ENCODE data around the gene EIF4EBP3. TPM values are rescaled to one million over a fixed set of nuclear protein-coding genes. Genes with fewer than 3 reads are reported as not detected.

EIF4EBP3 gene
- polyA plus RNA-seq, 1 donor: 14.7 TPM

GRCh38 chr5:140544986-140545385, 2.5 kb upstream of the EIF4EBP3 start:
- Histone ChIP-seq H3K36me3 (ENCODE audit: control insufficient read depth, insufficient read depth, low read length) (peaks cover 45% of the 10 kb centered on the region), H3K9me3 (ENCODE audit: control insufficient read depth, low read depth, low read length) (no peaks in the 10 kb centered on the region)
- WGBS (ENCODE audit: insufficient coverage, low lambda C conversion rate): no CpG with 5 or more reads among the region's 7 CpGs

GRCh38 chr5:140545606-140546005, 1.9 kb upstream of the EIF4EBP3 start:
- WGBS (ENCODE audit: insufficient coverage, low lambda C conversion rate): no CpG with 5 or more reads among the region's 10 CpGs
- Histone ChIP-seq H3K4me3 (ENCODE audit: low read length) (no peak overlapping the region), H3K27me3 (ENCODE audit: control insufficient read depth, insufficient read depth, low read length) (no peaks in the 10 kb centered on the region), H3K4me1 (ENCODE audit: control insufficient read depth, insufficient read depth, low read length) (peaks cover 42% of the 10 kb centered on the region), H3K27ac (ENCODE audit: low read length) (no peak overlapping the region), H3K36me3 (ENCODE audit: control insufficient read depth, insufficient read depth, low read length) (peaks cover 45% of the 10 kb centered on the region), H3K9me3 (ENCODE audit: control insufficient read depth, low read depth, low read length) (no peaks in the 10 kb centered on the region)
- no peak for DNase-seq

More at GRCh38 chr5:140544986-140545385, 2.5 kb upstream of the EIF4EBP3 start:
- DNase-seq: no peak
- Histone ChIP-seq H3K27ac (ENCODE audit: low read length) (no peak overlapping the region), H3K27me3 (ENCODE audit: control insufficient read depth, insufficient read depth, low read length) (no peaks in the 10 kb centered on the region), H3K4me1 (ENCODE audit: control insufficient read depth, insufficient read depth, low read length) (peaks cover 42% of the 10 kb centered on the region), H3K4me3 (ENCODE audit: low read length) (no peak overlapping the region)

- H3K36me3 ChIP-seq (ENCODE audit: control insufficient read depth, insufficient read depth, low read length): peaks cover 46% of the 10 kb centered on the region
- no CpG with 5 or more reads among the region's 13 CpGs for WGBS (ENCODE audit: insufficient coverage, low lambda C conversion rate)
- no peaks in the 10 kb centered on the region for H3K9me3 ChIP-seq (ENCODE audit: control insufficient read depth, low read depth, low read length)
- peaks cover 42% of the 10 kb centered on the region for H3K4me1 ChIP-seq (ENCODE audit: control insufficient read depth, insufficient read depth, low read length)
- no peak overlapping the region for H3K4me3 ChIP-seq (ENCODE audit: low read length)
- H3K27me3 ChIP-seq (ENCODE audit: control insufficient read depth, insufficient read depth, low read length): no peaks in the 10 kb centered on the region
- H3K27ac ChIP-seq (ENCODE audit: low read length): peak overlapping the region; percentile 95
- DNase-seq: peak in 1 of 2 donors; percentile 37
Observed at GRCh38 chr5:140546851-140547507, 483 bp upstream of the EIF4EBP3 start.

GRCh38 chr5:140548300-140548688, 832 bp downstream of the EIF4EBP3 start:
- H3K36me3 ChIP-seq (ENCODE audit: control insufficient read depth, insufficient read depth, low read length): peaks cover 45% of the 10 kb centered on the region
- H3K27me3 ChIP-seq (ENCODE audit: control insufficient read depth, insufficient read depth, low read length): no peaks in the 10 kb centered on the region
- H3K4me3 ChIP-seq (ENCODE audit: low read length): peak overlapping the region; percentile 51
- peaks cover 38% of the 10 kb centered on the region for H3K4me1 ChIP-seq (ENCODE audit: control insufficient read depth, insufficient read depth, low read length)
- DNase-seq: no peak
- H3K27ac ChIP-seq (ENCODE audit: low read length): peak overlapping the region; percentile 95
- no CpG with 5 or more reads among the region's 5 CpGs for WGBS (ENCODE audit: insufficient coverage, low lambda C conversion rate)
- no peaks in the 10 kb centered on the region for H3K9me3 ChIP-seq (ENCODE audit: control insufficient read depth, low read depth, low read length)

GRCh38 chr5:140548791-140549190, 1.3 kb downstream of the EIF4EBP3 start:
- Histone ChIP-seq H3K36me3 (ENCODE audit: control insufficient read depth, insufficient read depth, low read length) (peaks cover 45% of the 10 kb centered on the region), H3K27ac (ENCODE audit: low read length) (peak overlapping the region; percentile 95), H3K4me1 (ENCODE audit: control insufficient read depth, insufficient read depth, low read length) (peaks cover 35% of the 10 kb centered on the region), H3K4me3 (ENCODE audit: low read length) (no peak overlapping the region), H3K27me3 (ENCODE audit: control insufficient read depth, insufficient read depth, low read length) (no peaks in the 10 kb centered on the region), H3K9me3 (ENCODE audit: control insufficient read depth, low read depth, low read length) (no peaks in the 10 kb centered on the region)
- no CpG with 5 or more reads among the region's 7 CpGs for WGBS (ENCODE audit: insufficient coverage, low lambda C conversion rate)
- DNase-seq: no peak

- Histone ChIP-seq H3K4me1 (ENCODE audit: control insufficient read depth, insufficient read depth, low read length) (peaks cover 33% of the 10 kb centered on the region), H3K36me3 (ENCODE audit: control insufficient read depth, insufficient read depth, low read length) (peaks cover 41% of the 10 kb centered on the region), H3K4me3 (ENCODE audit: low read length) (no peak overlapping the region), H3K9me3 (ENCODE audit: control insufficient read depth, low read depth, low read length) (no peaks in the 10 kb centered on the region), H3K27me3 (ENCODE audit: control insufficient read depth, insufficient read depth, low read length) (no peaks in the 10 kb centered on the region), H3K27ac (ENCODE audit: low read length) (no peak overlapping the region)
- peak in 1 of 2 donors; percentile 37 for DNase-seq
- WGBS (ENCODE audit: insufficient coverage, low lambda C conversion rate): no CpG with 5 or more reads among the region's 3 CpGs
Observed at GRCh38 chr5:140549237-140550144, 2.0 kb downstream of the EIF4EBP3 start.

- WGBS (ENCODE audit: insufficient coverage, low lambda C conversion rate): 100% methylated on average over 1 of the region's 11 CpGs
- Histone ChIP-seq H3K4me1 (ENCODE audit: control insufficient read depth, insufficient read depth, low read length) (peaks cover 33% of the 10 kb centered on the region), H3K27ac (ENCODE audit: low read length) (no peak overlapping the region), H3K27me3 (ENCODE audit: control insufficient read depth, insufficient read depth, low read length) (no peaks in the 10 kb centered on the region), H3K4me3 (ENCODE audit: low read length) (no peak overlapping the region), H3K9me3 (ENCODE audit: control insufficient read depth, low read depth, low read length) (no peaks in the 10 kb centered on the region), H3K36me3 (ENCODE audit: control insufficient read depth, insufficient read depth, low read length) (peaks cover 36% of the 10 kb centered on the region)
- DNase-seq: no peak
Observed at GRCh38 chr5:140550147-140551079, 3.0 kb downstream of the EIF4EBP3 start.

GRCh38 chr5:140551872-140552271, 4.4 kb downstream of the EIF4EBP3 start:
- Histone ChIP-seq H3K4me1 (ENCODE audit: control insufficient read depth, insufficient read depth, low read length) (peaks cover 28% of the 10 kb centered on the region), H3K27ac (ENCODE audit: low read length) (no peak overlapping the region), H3K9me3 (ENCODE audit: control insufficient read depth, low read depth, low read length) (no peaks in the 10 kb centered on the region), H3K36me3 (ENCODE audit: control insufficient read depth, insufficient read depth, low read length) (peaks cover 32% of the 10 kb centered on the region), H3K4me3 (ENCODE audit: low read length) (no peak overlapping the region), H3K27me3 (ENCODE audit: control insufficient read depth, insufficient read depth, low read length) (no peaks in the 10 kb centered on the region)
- DNase-seq: no peak
- no CpG with 5 or more reads among the region's 4 CpGs for WGBS (ENCODE audit: insufficient coverage, low lambda C conversion rate)

GRCh38 chr5:140553657-140554056, 6.2 kb downstream of the EIF4EBP3 start:
- Histone ChIP-seq H3K36me3 (ENCODE audit: control insufficient read depth, insufficient read depth, low read length) (peaks cover 32% of the 10 kb centered on the region), H3K4me1 (ENCODE audit: control insufficient read depth, insufficient read depth, low read length) (peaks cover 18% of the 10 kb centered on the region), H3K27ac (ENCODE audit: low read length) (no peak overlapping the region), H3K4me3 (ENCODE audit: low read length) (no peak overlapping the region), H3K27me3 (ENCODE audit: control insufficient read depth, insufficient read depth, low read length) (no peaks in the 10 kb centered on the region), H3K9me3 (ENCODE audit: control insufficient read depth, low read depth, low read length) (no peaks in the 10 kb centered on the region)
- 100% methylated on average over 2 of the region's 2 CpGs for WGBS (ENCODE audit: insufficient coverage, low lambda C conversion rate)
- DNase-seq: no peak

- H3K27me3 ChIP-seq (ENCODE audit: control insufficient read depth, insufficient read depth, low read length): no peaks in the 10 kb centered on the region
- no peak for DNase-seq
- peaks cover 10% of the 10 kb centered on the region for H3K4me1 ChIP-seq (ENCODE audit: control insufficient read depth, insufficient read depth, low read length)
- no peak overlapping the region for H3K4me3 ChIP-seq (ENCODE audit: low read length)
- WGBS (ENCODE audit: insufficient coverage, low lambda C conversion rate): 75% methylated on average over 1 of the region's 2 CpGs
- H3K36me3 ChIP-seq (ENCODE audit: control insufficient read depth, insufficient read depth, low read length): peaks cover 26% of the 10 kb centered on the region
- no peak overlapping the region for H3K27ac ChIP-seq (ENCODE audit: low read length)
- no peaks in the 10 kb centered on the region for H3K9me3 ChIP-seq (ENCODE audit: control insufficient read depth, low read depth, low read length)
Observed at GRCh38 chr5:140554454-140554853, 7.0 kb downstream of the EIF4EBP3 start.

Measured in large intestine (tissue), 3 donors.